ENCODE measurements around the gene MEPE. TPM values are rescaled to one million over a fixed set of nuclear protein-coding genes. Genes with fewer than 3 reads are reported as not detected.

Gene MEPE
- total RNA-seq, 1 donor from 2014 or later = not detected

Other genes starting within 250 kb of the MEPE start
- not detected in 2 replicates for gene DSPP, start 224.4 kb upstream of the MEPE start, total RNA-seq
- not detected in 2 replicates for gene DMP1, start 182.7 kb upstream of the MEPE start, total RNA-seq
- gene IBSP, start 33.4 kb upstream of the MEPE start, total RNA-seq = not detected in 2 replicates
- gene SPP1, start 142.7 kb downstream of the MEPE start, total RNA-seq = 3.7 and 11.1 TPM in 2 replicates
- gene PKD2, start 174.7 kb downstream of the MEPE start, total RNA-seq = 40.3 and 41.1 TPM in 2 replicates

Data from progenitor cell of endocrine pancreas (in vitro differentiated cells).